GM19397 (cell line): ENCODE data around the gene OR5L2.
"Not testable (repeated sequence)": the region's sequence is repeated elsewhere in the genome, so short reads cannot be mapped to it uniquely, and the experiment has no call there.

Experiments used
- ATAC-seq: cut with Tn5 transposase; IDR thresholded peaks from one replicate; pipeline ENCODE4 v1.9.1; 2021; ENCODE audit warnings: mild to moderate bottlenecking, moderate library complexity; ENCODE audit not compliant: unreplicated experiment

Gene OR5L2

DNA sequence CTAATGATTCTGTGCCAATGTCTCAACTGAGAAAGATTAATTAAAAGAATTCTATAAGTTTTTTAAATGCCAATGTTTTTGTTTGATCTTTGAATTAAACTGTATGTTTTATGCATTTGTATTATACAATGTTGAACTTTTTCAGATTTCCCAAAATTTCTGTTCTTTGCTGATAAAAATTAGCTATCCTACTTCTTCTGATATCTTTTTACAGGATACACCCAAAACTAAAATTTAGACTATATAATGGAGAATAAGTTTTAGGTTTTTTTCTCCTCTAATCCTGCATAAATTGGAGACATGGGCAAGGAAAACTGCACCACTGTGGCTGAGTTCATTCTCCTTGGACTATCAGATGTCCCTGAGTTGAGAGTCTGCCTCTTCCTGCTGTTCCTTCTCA lies at the start of gene OR5L2:
Gene OR5L2, plus strand, starts transcription at position 301 of the 400 bp plus-strand sequence. Its CDS starts 0 bp downstream, at position 301.
- ATAC-seq: no peak

DNA sequence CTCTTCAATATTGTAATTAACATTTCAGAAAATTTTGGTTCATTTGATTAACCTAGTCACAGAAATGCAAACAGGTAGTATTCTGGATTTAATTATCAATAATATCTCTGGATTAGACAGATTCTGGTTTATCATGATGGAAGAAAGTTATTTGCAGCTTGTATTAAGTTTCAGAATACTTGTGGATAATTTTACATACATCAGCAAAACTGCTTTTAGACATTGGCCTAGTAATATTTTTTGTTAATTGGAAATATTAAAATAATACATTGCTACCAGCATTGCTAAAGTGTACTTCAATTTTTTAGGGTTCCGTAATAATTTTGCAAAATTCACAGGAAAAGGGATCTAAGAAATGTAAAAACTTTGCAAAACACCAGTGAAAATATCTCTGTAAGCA lies 35.4 kb upstream of the OR5L2 start:
- no peak for ATAC-seq

DNA sequence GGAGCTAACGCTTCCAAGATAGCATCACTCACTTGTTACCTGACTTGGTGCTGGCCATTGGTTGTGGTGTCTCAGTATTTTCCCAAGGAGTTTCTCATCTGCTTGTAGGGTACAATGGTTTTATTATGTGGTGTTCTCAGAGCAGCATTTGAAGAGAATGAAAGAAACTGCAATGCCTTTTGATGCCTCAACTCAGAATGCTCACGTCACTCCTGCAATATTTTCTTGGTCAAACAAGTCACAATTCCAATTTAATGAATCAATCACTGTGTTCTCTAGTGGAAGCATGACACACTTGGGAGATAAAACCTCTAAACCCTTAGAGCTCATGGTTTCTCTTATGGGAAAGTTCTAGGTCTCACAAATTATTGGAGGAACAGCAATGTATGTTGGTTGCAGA lies 33.7 kb upstream of the OR5L2 start:
- ATAC-seq: no peak

DNA sequence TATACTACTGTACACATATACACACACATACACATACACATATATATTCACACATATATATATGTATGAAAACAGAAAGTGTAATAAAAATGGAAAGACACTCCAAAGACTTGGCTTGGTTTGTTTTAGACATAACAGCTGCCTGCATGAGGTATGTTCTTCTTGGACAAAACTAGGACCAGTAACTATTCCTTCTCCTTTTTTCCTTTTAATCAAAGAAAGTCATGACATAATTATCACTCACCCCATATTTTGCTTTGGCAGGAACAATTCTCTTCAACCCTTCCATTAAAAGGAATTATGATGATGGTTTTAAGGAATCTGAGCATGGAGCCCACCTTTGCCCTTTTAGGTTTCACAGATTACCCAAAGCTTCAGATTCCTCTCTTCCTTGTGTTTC lies 31.8 kb upstream of the OR5L2 start, which contains the start of gene OR5D14:
Gene OR5D14, plus strand, starts transcription at position 301 of the 400 bp plus-strand sequence. Its CDS starts 0 bp downstream, at position 301.
- ATAC-seq: no peak

DNA sequence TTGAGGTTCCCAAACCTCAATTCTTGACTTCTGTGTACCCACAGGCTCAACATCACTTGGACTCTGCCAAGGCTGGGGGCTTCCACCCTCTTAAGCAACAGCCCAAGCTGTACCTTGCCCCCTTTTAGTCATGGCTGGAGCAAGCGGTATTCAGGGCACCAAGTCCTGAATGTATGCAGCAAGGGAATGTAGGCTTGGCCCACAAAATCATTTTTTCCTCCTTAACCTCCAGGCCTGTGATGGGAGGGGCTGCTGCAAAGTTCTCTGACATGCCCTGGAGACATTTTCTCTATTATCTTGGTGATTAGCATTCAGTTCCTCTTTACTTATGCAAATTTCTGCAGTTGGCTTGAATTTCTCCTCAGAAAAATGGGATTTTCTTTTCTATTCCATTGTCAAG lies 20.8 kb upstream of the OR5L2 start:
- no peak for ATAC-seq

DNA sequence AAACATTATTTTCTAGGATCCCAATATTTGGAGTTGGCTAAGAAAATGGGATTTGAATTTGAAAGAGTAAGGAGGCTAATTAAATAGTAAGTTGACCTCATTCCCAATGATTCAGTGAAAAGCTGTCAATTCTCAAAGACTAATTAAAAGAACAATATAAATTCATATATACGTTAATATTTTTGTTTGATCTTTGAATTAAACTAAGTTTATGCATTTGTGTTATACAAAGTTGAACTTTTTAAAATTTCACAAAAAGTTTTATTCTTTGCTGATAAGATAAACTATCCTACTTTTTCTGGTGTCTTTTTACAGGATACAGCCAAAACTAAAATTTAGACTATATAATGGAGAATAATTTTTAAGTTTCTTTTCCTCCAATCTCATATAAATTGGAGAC lies 16.0 kb upstream of the OR5L2 start, which contains the start of gene OR5L1:
Gene OR5L1, plus strand, starts transcription at position 301 of the 400 bp plus-strand sequence. CDS start 100 bp downstream, outside the sequence.
- no peak for ATAC-seq

DNA sequence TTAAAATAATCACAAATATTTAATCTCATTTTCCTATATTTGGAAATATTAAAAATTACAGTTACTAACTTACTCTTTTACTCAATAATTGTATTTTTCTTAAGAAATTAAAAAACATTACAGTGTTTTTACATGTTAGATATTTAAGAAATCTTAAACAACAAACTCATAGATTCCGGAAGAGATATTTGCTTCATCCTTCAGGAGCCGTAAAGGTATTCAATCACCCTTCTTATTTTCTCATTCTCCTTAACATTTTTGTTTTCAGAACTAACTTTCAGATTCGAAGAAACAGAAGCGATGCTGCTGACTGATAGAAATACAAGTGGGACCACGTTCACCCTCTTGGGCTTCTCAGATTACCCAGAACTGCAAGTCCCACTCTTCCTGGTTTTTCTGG lies 7.7 kb upstream of the OR5L2 start, which contains the start of gene OR5D18:
Gene OR5D18, plus strand, starts transcription at position 301 of the 400 bp plus-strand sequence. Its CDS starts 0 bp downstream, at position 301.
- no peak for ATAC-seq

DNA sequence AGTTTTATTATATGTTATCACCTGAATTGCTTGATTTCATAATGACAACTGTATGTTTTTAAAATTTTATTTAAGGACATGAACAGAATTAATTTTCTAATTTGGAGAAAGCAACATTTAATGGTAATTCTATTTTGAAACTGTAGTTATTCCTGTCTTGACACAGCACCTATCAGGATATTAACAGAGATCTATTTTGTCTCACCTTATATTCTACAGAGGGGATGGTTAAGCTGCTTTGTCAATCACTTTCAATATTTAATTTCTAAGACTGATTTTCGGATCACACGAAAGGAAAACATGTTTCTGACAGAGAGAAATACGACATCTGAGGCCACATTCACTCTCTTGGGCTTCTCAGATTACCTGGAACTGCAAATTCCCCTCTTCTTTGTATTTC lies 11.4 kb downstream of the OR5L2 start, which contains the start of gene OR5D16:
Gene OR5D16, plus strand, starts transcription at position 301 of the 400 bp plus-strand sequence. Its CDS starts 0 bp downstream, at position 301.
- ATAC-seq: no peak

DNA sequence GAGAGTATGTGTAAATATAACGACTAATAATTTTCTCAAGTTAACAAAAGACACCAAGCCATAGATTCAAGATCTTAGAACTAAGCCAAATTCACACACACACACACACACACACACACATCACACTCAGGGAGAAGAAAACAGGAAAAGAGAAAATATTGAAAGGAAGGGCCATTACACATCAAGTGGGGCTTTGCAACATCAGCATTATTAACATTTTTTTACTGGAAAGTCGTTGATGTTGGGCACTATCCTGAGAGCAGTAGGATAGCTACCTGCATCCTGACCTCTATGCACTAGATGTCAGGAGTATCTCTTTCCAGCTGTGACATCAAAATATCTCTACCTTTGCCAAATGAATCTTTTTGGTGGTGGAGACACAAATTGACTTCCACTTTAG lies 20.4 kb downstream of the OR5L2 start:
- no peak for ATAC-seq

DNA sequence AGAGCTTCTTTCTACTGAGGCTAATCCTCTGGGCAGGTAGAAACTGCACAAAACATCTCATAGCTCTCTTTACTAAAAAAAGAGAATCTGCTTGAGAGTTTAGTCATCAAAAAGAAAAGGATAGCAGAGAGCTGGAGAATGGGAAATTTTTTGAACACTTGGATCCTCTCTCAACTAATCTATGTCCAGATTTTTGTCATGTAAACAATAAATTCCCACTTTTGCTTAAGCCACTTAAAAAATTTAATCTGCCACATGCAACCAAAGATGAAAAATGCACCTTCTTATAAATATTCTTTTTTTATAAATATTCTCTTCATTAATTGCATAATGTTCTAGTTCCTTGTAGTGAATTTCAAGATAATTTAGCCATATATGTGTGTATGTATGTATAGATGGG lies 22.0 kb downstream of the OR5L2 start:
- no peak for ATAC-seq

DNA sequence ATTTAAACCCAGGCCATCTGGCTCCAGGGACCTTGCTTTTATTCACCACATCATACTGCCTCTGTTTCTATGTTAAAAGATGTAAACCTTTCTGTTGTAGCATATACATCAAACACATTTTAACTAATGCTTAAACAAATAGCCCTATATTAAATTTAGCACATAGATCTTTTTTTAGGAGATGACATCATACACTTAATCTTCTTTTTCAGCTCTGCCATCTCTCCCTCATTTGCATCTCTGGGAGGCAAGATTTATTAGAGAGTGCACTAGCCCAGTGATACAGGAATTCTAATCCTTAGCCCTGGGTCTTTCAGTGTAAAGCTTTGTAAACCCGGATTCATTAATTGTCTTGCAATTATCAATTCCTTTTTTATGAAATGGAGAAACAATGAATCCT lies 25.1 kb downstream of the OR5L2 start:
- ATAC-seq: no peak

DNA sequence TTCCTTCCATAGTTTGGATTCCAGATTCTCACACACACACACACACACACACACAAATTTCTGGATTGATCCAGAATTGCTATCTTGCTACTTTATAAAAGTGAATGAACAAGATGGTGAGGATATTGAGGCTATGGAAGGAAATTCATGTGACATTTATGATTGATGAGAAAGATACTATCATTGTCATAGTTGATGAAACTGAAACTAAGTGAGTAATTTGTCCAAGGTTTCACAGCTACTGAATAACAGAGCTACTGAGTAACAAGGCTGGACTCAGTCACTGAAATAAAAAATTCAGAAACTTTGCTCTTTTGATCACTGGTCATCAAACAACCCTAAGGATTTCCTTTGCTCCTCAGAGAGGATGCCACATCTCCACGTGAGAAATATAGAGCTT lies 27.7 kb downstream of the OR5L2 start:
- ATAC-seq: no peak

DNA sequence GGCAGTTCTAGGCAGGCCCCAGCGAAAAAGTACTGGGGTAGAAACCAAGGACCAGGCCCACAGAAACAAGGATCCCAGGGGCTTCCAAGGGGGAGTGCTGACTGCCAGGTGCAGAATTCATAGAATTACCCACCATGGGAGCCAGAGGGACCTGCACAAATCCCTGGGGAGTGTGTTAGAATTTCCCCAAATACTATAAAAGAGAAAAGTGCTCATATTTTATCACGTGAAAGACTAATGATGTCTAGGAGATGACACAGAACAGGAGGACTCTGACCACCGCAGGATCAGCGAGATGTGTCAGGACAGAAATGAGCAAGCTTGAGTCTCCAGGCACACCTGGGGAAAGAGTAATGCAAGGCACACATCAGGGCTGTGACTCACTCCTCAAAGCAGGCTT lies 40.3 kb downstream of the OR5L2 start:
- not testable (repeated sequence) for ATAC-seq

DNA sequence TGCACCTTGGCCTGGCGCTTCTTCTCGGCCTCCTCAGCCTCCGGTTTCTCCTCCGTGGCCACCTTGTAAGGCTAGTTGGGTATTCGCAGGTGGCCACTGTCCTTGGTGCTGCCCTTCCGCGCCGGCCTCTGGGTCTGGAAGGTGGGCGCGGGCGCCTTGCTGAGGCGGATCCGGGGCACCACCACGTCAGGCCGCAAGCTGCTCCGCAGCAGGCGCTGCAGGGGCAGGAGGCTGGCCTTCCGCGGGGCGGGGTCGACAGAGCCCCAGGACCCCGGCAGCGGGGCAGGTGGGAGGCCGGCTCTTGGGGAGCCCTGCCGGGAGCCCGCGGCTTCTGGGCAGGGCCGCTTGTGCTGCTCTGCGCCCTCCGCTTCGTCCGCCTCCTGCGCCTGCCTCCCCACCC lies 45.7 kb downstream of the OR5L2 start:
- ATAC-seq: not testable (repeated sequence)

DNA sequence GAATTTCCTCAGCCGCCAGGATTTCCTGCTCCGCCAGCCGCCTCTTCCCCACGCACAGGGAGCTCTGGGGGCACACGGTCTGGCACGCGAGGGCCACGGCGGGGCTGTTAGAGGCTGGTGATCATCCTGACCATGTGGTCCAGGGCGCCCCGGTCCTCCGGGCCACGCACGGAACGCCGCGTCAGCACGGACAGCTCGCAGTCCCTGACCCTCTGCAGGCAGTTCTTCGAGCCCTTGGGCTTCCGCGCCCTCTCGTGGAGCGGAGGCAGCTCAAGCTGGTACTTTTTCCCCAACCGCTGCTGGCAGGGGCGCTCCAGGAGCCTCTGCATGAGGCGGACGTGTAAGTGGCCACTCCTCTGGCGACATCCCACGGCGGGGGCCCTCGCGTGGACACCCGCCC lies 46.1 kb downstream of the OR5L2 start:
- not testable (repeated sequence) for ATAC-seq
